ENCODE measurements around the gene GUCY1B1. TPM values are rescaled to one million over a fixed set of nuclear protein-coding genes. Genes with fewer than 3 reads are reported as not detected.

The GUCY1B1 gene
- polyA plus RNA-seq, 1 donor from 2014 or later = 13.6 TPM

GRCh38 chr4:155713911-155714310 is 44.9 kb upstream of the GUCY1B1 start:
- Histone ChIP-seq H3K4me2 (ENCODE audit: low read length) (no peak overlapping the region), H3K9me2 (ENCODE audit: insufficient read depth, low read length) (no peaks in the 10 kb centered on the region)
- TF ChIP-seq EZH2 (IDR thresholded peaks at IDR 0.05; ENCODE audit: borderline replicate concordance, insufficient read depth, low read length, poor library complexity, severe bottlenecking) (no peak), SMC3 (conservative IDR thresholded peaks at IDR 0.05; ENCODE audit: poor library complexity) (no peak), POLR2AphosphoS5 (IDR thresholded peaks at IDR 0.05) (no peak), REST (IDR thresholded peaks at IDR 0.05; ENCODE audit: borderline replicate concordance) (no peak), MXI1 (conservative IDR thresholded peaks at IDR 0.05; ENCODE audit: poor library complexity, severe bottlenecking) (no peak), RAD21 (conservative IDR thresholded peaks at IDR 0.05) (no peak), TAF1 (IDR thresholded peaks at IDR 0.05; ENCODE audit: low read depth) (no peak), CTCF (IDR thresholded peaks at IDR 0.05; ENCODE audit: poor library complexity, severe bottlenecking) (no peak), EP300 (conservative IDR thresholded peaks at IDR 0.05; ENCODE audit: poor library complexity, severe bottlenecking) (no peak)

GRCh38 chr4:155722336-155722735 is 36.5 kb upstream of the GUCY1B1 start:
- no peaks in the 10 kb centered on the region for H3K27me3 ChIP-seq (ENCODE audit: insufficient read depth, low read depth, low read length)
- H3K79me2 ChIP-seq (replicated peaks; ENCODE audit: insufficient read depth, low read length) = no peaks in the 10 kb centered on the region
- no peaks in the 10 kb centered on the region for H3K9me2 ChIP-seq (ENCODE audit: insufficient read depth, low read length)
- no peaks in the 10 kb centered on the region for H3K36me3 ChIP-seq (ENCODE audit: insufficient read depth, low read length)
- no peaks in the 10 kb centered on the region for H4K20me1 ChIP-seq (ENCODE audit: insufficient read depth)
- no peak overlapping the region for H3K4me2 ChIP-seq (ENCODE audit: low read length)
- H2AFZ ChIP-seq (ENCODE audit: low read depth, low read length) = no peak overlapping the region
- TF ChIP-seq EZH2 (IDR thresholded peaks at IDR 0.05; ENCODE audit: borderline replicate concordance, insufficient read depth, low read length, poor library complexity, severe bottlenecking) (no peak), SMC3 (conservative IDR thresholded peaks at IDR 0.05; ENCODE audit: poor library complexity) (no peak), REST (IDR thresholded peaks at IDR 0.05; ENCODE audit: borderline replicate concordance) (no peak)
- H3K9ac ChIP-seq (ENCODE audit: low read length) = no peak overlapping the region
- H3K9me3 ChIP-seq (ENCODE audit: low read length) = no peaks in the 10 kb centered on the region
- no peaks in the 10 kb centered on the region for H3F3A ChIP-seq (ENCODE audit: insufficient read depth, low read length, poor library complexity, severe bottlenecking)
- no peak overlapping the region for H3K27ac ChIP-seq (ENCODE audit: low read length)
- H3K4me3 ChIP-seq (ENCODE audit: low read length) = no peak overlapping the region

More at GRCh38 chr4:155713911-155714310, 44.9 kb upstream of the GUCY1B1 start:
- Histone ChIP-seq H3K27ac (ENCODE audit: low read length) (no peak overlapping the region), H2AFZ (ENCODE audit: low read depth, low read length) (no peak overlapping the region), H3K9me3 (ENCODE audit: low read length) (no peaks in the 10 kb centered on the region), H3K36me3 (ENCODE audit: insufficient read depth, low read length) (no peaks in the 10 kb centered on the region), H3K4me3 (ENCODE audit: low read length) (no peak overlapping the region), H3F3A (ENCODE audit: insufficient read depth, low read length, poor library complexity, severe bottlenecking) (no peaks in the 10 kb centered on the region), H3K27me3 (ENCODE audit: insufficient read depth, low read depth, low read length) (no peaks in the 10 kb centered on the region), H4K20me1 (ENCODE audit: insufficient read depth) (no peaks in the 10 kb centered on the region), H3K79me2 (replicated peaks; ENCODE audit: insufficient read depth, low read length) (no peaks in the 10 kb centered on the region), H3K9ac (ENCODE audit: low read length) (no peak overlapping the region)
